GM18868 (cell line): Measurements from ENCODE around the gene TOR2A.

Source experiments
- ATAC-seq: cut with Tn5 transposase; IDR thresholded peaks from one replicate; pipeline ENCODE4 v1.9.1; 2021; ENCODE audit warnings: mild to moderate bottlenecking, moderate library complexity; ENCODE audit not compliant: unreplicated experiment

TOR2A gene

GRCh38 chr9:127700594-127701255 lies 34.4 kb downstream of the TOR2A start:
- no peak for ATAC-seq

- ATAC-seq: no peak
These were observed 35.0 kb downstream of the TOR2A start for GRCh38 chr9:127700140-127700539.

GRCh38 chr9:127698985-127699670 lies 36.0 kb downstream of the TOR2A start:
- ATAC-seq: peak; percentile 87

- no peak for ATAC-seq
These were observed 36.7 kb downstream of the TOR2A start for GRCh38 chr9:127698386-127698785.

GRCh38 chr9:127697575-127697974 lies 37.5 kb downstream of the TOR2A start:
- ATAC-seq: no peak

GRCh38 chr9:127694890-127695720 lies 40.0 kb downstream of the TOR2A start:
- no peak for ATAC-seq

- no peak for ATAC-seq
These were observed 41.4 kb downstream of the TOR2A start for GRCh38 chr9:127693697-127694096.

GRCh38 chr9:127693143-127693542 lies 42.0 kb downstream of the TOR2A start:
- ATAC-seq: no peak

- no peak for ATAC-seq
These were observed 43.0 kb downstream of the TOR2A start for GRCh38 chr9:127692071-127692470.

- ATAC-seq: no peak
These were observed 44.4 kb downstream of the TOR2A start for GRCh38 chr9:127690735-127691134.

- ATAC-seq: no peak
These were observed 45.6 kb downstream of the TOR2A start for GRCh38 chr9:127689329-127690000.

- no peak for ATAC-seq
These were observed 48.4 kb downstream of the TOR2A start for GRCh38 chr9:127686461-127687393.

GRCh38 chr9:127684576-127684975 lies 50.5 kb downstream of the TOR2A start:
- no peak for ATAC-seq

GRCh38 chr9:127683723-127684122 lies 51.4 kb downstream of the TOR2A start:
- ATAC-seq: no peak

- ATAC-seq: no peak
These were observed 52.5 kb downstream of the TOR2A start for GRCh38 chr9:127682351-127683136.
